Neural cell (in vitro differentiated cells): ENCODE results near the gene RNF213. TPM values are rescaled to one million over a fixed set of nuclear protein-coding genes. Genes with fewer than 3 reads are reported as not detected.

Experiments
- H2AFZ ChIP-seq: fragments of 200-600, 300-800 bp; sonication (generic), shearing (Covaris generic); 2 replicates; pipeline ENCODE4 v1.6.0; 2014; ENCODE audit warnings: low read depth, mild to moderate bottlenecking, antibody characterized with exemption, low read length, moderate library complexity
- H3F3A ChIP-seq: fragments of 200-600 bp; shearing (Covaris generic); 2 replicates; pipeline ENCODE4 v1.6.1; 2016; ENCODE audit warnings: mild to moderate bottlenecking, moderate library complexity, mixed read lengths, antibody characterized with exemption, low read length; ENCODE audit not compliant: insufficient read depth, poor library complexity, severe bottlenecking
- H3K27ac ChIP-seq: fragments of 200-600, 300-800 bp; sonication (generic), shearing (Covaris generic); 2 replicates; pipeline ENCODE4 v1.5.1; 2014; ENCODE audit warnings: mild to moderate bottlenecking, low read length, moderate library complexity
- H3K27me3 ChIP-seq: fragments of 300-800, 200-600 bp; sonication (generic), shearing (Covaris generic); 2 replicates; pipeline ENCODE4 v1.6.0; 2014; ENCODE audit warnings: mild to moderate bottlenecking, low read depth, low read length, moderate library complexity; ENCODE audit not compliant: insufficient read depth
- H3K36me3 ChIP-seq: fragments of 300-800, 200-600 bp; sonication (generic), shearing (Covaris generic); 2 replicates; pipeline ENCODE4 v1.5.1; 2014; ENCODE audit warnings: mild to moderate bottlenecking, antibody characterized with exemption, low read length, moderate library complexity; ENCODE audit not compliant: insufficient read depth
- H3K4me2 ChIP-seq: fragments of 300-800, 200-600 bp; sonication (generic), shearing (Covaris generic); 2 replicates; pipeline ENCODE4 v1.6.0; 2014; ENCODE audit warnings: mild to moderate bottlenecking, low read length
- H3K4me3 ChIP-seq: fragments of 300-800, 200-600 bp; sonication (generic), shearing (Covaris generic); 2 replicates; pipeline ENCODE4 v1.5.1; 2014; ENCODE audit warnings: mild to moderate bottlenecking, low read length, moderate library complexity
- H3K79me2 ChIP-seq: fragments of 200-600 bp; shearing (Covaris generic); replicated peaks from 2 replicates; pipeline ENCODE4 v1.6.0; 2014; ENCODE audit warnings: mild to moderate bottlenecking, low read length, moderate library complexity; ENCODE audit not compliant: insufficient read depth
- H3K9ac ChIP-seq: fragments of 300-800, 200-600 bp; sonication (generic), shearing (Covaris generic); 2 replicates; pipeline ENCODE4 v1.6.1; 2016; ENCODE audit warnings: mild to moderate bottlenecking, low read length, mixed read lengths
- H3K9me2 ChIP-seq: fragments of 200-600 bp; shearing (Covaris generic); 2 replicates; pipeline ENCODE4 v1.6.1; 2016; ENCODE audit warnings: mild to moderate bottlenecking, low read length, mixed read lengths; ENCODE audit not compliant: insufficient read depth
- H3K9me3 ChIP-seq: fragments of 200-600, 300-800 bp; sonication (generic), shearing (Covaris generic); 2 replicates; pipeline ENCODE4 v1.6.1; 2016; ENCODE audit warnings: mild to moderate bottlenecking, mixed run types, low read length, moderate library complexity, mixed read lengths
- H4K20me1 ChIP-seq: fragments of 200-600 bp; shearing (Covaris generic); 2 replicates; pipeline ENCODE4 v1.6.1; 2016; ENCODE audit warnings: mild to moderate bottlenecking, mixed run types; ENCODE audit not compliant: insufficient read depth
- EP300 ChIP-seq: fragments of 450-650 bp; conservative IDR thresholded peaks from 2 replicates; pipeline ENCODE4 v1.6.1; 2014; ENCODE audit warnings: antibody characterized with exemption, mild to moderate bottlenecking, moderate library complexity; ENCODE audit not compliant: poor library complexity, severe bottlenecking
- EZH2 ChIP-seq: fragments of 200-600, 300-800 bp; shearing (Covaris generic), sonication (generic); IDR thresholded peaks from 2 replicates; pipeline ENCODE4 v1.6.1; 2014; ENCODE audit warnings: antibody characterized with exemption, low read length, borderline replicate concordance, mild to moderate bottlenecking; ENCODE audit not compliant: insufficient read depth, poor library complexity, severe bottlenecking
- MXI1 ChIP-seq: fragments of 450-650 bp; conservative IDR thresholded peaks from 2 replicates; pipeline ENCODE4 v1.6.1; 2014; ENCODE audit warnings: antibody characterized with exemption, mild to moderate bottlenecking; ENCODE audit not compliant: poor library complexity, severe bottlenecking
- POLR2AphosphoS5 ChIP-seq: IDR thresholded peaks from 2 replicates; pipeline ENCODE4 v1.6.1; 2012
- RAD21 ChIP-seq: fragments of 450-650 bp; conservative IDR thresholded peaks from 2 replicates; pipeline ENCODE4 v1.6.1; 2014; ENCODE audit warnings: antibody characterized with exemption, mild to moderate bottlenecking, moderate library complexity
- REST ChIP-seq: IDR thresholded peaks from 2 replicates; pipeline ENCODE4 v1.6.1; 2012; ENCODE audit warnings: borderline replicate concordance
- SMC3 ChIP-seq: fragments of 450-650 bp; conservative IDR thresholded peaks from 2 replicates; pipeline ENCODE4 v1.6.1; 2014; ENCODE audit warnings: antibody characterized with exemption, mild to moderate bottlenecking, moderate library complexity; ENCODE audit not compliant: poor library complexity
- TAF1 ChIP-seq: IDR thresholded peaks from 2 replicates; pipeline ENCODE4 v1.6.1; 2012; ENCODE audit warnings: low read depth
- polyA plus RNA-seq: library from polyadenylated mRNA; depleted of rRNA; stranded (reverse); fragments of >200 nt; gene quantifications from 2 replicates; pipeline ENCODE4 v1.2.3, GENCODE V29; 2014
- TF ChIP-seq, protein P1 (sequence below): fragments of 450-650 bp; IDR thresholded peaks from 2 replicates; pipeline ENCODE4 v1.5.1; 2014; ENCODE audit warnings: antibody characterized with exemption, mild to moderate bottlenecking, moderate library complexity; ENCODE audit not compliant: poor library complexity, severe bottlenecking

Gene RNF213
- polyA plus RNA-seq, 1 donor from 2014 or later: 1.5 TPM

GRCh38 chr17:80244871-80245509 lies 15.7 kb upstream of the RNF213 start:
- H3K36me3 ChIP-seq: no peaks in the 10 kb centered on the region

DNA sequence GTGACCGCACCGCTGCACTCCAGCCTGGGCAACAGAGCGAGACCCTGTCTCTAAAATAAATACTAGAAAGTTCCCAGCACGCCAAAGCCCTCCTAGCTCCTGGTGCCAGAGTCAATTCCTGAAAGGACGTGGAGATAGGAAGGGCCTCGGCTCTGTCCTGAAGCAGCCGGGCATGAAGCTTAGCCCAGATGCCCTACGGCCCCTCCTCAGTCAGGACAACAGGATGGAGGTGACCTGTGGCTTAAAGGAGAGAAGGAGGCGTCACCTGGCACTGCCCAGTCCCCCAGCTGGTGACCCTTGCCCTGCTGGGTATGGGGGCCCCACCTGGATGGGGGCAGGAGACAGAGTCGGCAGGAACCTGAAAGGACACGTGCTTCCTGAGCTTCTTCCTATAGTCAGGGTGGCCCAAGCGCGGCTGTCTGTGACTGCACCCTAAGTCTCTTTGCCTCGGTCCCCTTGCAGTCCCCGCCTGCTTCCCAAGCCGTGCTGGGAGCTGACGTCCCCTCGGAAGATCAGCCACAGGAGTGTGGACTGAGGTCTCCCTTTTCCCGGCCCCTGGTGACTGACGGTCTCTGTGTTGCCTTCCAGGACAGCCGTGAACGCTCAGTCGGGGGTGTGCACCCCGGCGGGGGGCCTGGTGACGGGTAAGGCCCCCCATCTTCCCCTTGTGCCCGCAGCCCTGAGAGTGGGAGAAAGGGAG lies 14.9 kb upstream of the RNF213 start:
- H3K4me2 ChIP-seq: no peak overlapping the region
- H3K9me3 ChIP-seq: no peaks in the 10 kb centered on the region
- TF ChIP-seq, protein P1, sequence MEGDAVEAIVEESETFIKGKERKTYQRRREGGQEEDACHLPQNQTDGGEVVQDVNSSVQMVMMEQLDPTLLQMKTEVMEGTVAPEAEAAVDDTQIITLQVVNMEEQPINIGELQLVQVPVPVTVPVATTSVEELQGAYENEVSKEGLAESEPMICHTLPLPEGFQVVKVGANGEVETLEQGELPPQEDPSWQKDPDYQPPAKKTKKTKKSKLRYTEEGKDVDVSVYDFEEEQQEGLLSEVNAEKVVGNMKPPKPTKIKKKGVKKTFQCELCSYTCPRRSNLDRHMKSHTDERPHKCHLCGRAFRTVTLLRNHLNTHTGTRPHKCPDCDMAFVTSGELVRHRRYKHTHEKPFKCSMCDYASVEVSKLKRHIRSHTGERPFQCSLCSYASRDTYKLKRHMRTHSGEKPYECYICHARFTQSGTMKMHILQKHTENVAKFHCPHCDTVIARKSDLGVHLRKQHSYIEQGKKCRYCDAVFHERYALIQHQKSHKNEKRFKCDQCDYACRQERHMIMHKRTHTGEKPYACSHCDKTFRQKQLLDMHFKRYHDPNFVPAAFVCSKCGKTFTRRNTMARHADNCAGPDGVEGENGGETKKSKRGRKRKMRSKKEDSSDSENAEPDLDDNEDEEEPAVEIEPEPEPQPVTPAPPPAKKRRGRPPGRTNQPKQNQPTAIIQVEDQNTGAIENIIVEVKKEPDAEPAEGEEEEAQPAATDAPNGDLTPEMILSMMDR: no peak
- TF ChIP-seq EP300: no peak
- no peak for TF ChIP-seq EZH2
- TF ChIP-seq TAF1: no peak
- TF ChIP-seq RAD21: no peak
- no peak for TF ChIP-seq SMC3
- H3F3A ChIP-seq: no peaks in the 10 kb centered on the region
- no peaks in the 10 kb centered on the region for H3K9me2 ChIP-seq
- H3K27ac ChIP-seq: no peak overlapping the region
- H3K9ac ChIP-seq: no peak overlapping the region
- no peaks in the 10 kb centered on the region for H3K27me3 ChIP-seq
- no peak overlapping the region for H3K4me3 ChIP-seq
- H3K36me3 ChIP-seq: no peaks in the 10 kb centered on the region
- H4K20me1 ChIP-seq: no peaks in the 10 kb centered on the region
- no peak overlapping the region for H2AFZ ChIP-seq
- no peaks in the 10 kb centered on the region for H3K79me2 ChIP-seq

More at GRCh38 chr17:80244871-80245509, 15.7 kb upstream of the RNF213 start:
- Histone ChIP-seq H3K9me3 (no peaks in the 10 kb centered on the region), H2AFZ (no peak overlapping the region), H3F3A (no peaks in the 10 kb centered on the region), H3K4me2 (no peak overlapping the region), H4K20me1 (no peaks in the 10 kb centered on the region), H3K27ac (no peak overlapping the region), H3K9ac (no peak overlapping the region), H3K4me3 (no peak overlapping the region), H3K27me3 (no peaks in the 10 kb centered on the region), H3K79me2 (no peaks in the 10 kb centered on the region), H3K9me2 (no peaks in the 10 kb centered on the region)
- TF ChIP-seq, protein P1: no peak
- no peak for TF ChIP-seq POLR2AphosphoS5
- no peak for TF ChIP-seq EP300
- no peak for TF ChIP-seq TAF1

DNA sequence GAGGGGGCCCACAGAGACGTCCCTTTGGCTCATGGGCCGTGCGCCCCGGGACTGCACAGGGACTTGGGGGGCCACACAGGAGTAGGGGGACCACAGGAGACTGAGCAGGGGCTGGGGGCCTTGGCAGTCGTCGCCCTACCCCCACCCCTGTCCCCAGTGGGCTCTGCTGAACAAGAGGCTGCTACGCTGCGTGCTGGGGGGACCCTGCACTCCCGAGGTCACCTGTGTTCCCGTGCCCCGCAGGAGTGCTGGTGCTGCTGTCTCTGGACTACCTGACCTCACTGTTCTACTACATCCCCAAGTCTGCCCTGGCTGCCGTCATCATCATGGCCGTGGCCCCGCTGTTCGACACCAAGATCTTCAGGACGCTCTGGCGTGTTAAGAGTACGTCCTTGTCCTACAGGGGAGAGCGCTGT lies 14.4 kb upstream of the RNF213 start:
- no peak overlapping the region for H3K27ac ChIP-seq
- TF ChIP-seq POLR2AphosphoS5 (no peak), EZH2 (no peak), SMC3 (no peak), RAD21 (no peak), EP300 (no peak), REST (no peak), MXI1 (no peak)
- TF ChIP-seq, protein P1: no peak
- no peaks in the 10 kb centered on the region for H3K36me3 ChIP-seq

More for the DNA sequence above, 14.4 kb upstream of the RNF213 start:
- Histone ChIP-seq H3K4me3 (no peak overlapping the region), H2AFZ (no peak overlapping the region), H3K9me3 (no peaks in the 10 kb centered on the region), H3K9me2 (no peaks in the 10 kb centered on the region), H3K9ac (no peak overlapping the region), H3K27me3 (no peaks in the 10 kb centered on the region), H3F3A (no peaks in the 10 kb centered on the region), H3K79me2 (no peaks in the 10 kb centered on the region), H3K4me2 (no peak overlapping the region), H4K20me1 (no peaks in the 10 kb centered on the region)
